IMR-90 (cell line): ENCODE data around the gene LCAT. TPM values are rescaled to one million over a fixed set of nuclear protein-coding genes. Genes with fewer than 3 reads are reported as not detected.

Experiments
- ATAC-seq: fragments of 200-7000 bp; cut with Tn5 transposase; 2 replicates; pipeline ENCODE4 v1.9.1; 2020; ENCODE audit warnings: low read depth, mild to moderate bottlenecking, moderate library complexity
- BruUV-seq: library from RNA; stranded (reverse); fragments of 400-500 nt; replicated peaks from 2 replicates; lab custom pipeline; 2021; lab: Mats Ljungman, UMichigan
- CTCF ChIA-PET: fragments of 300-600 bp; formaldehyde crosslinking; extraction: SDS; loops from one replicate; lab custom pipeline; 2021; ENCODE audit warnings: antibody characterized with exemption; lab: Yijun Ruan, JAX
- POLR2A ChIA-PET: fragments of 300-600 bp; sonication (Branson Sonifier 250); formaldehyde crosslinking; loops from one replicate; lab custom pipeline; 2022; ENCODE audit warnings: antibody characterized with exemption; ENCODE audit not compliant: unreplicated experiment; lab: Charles Lee
- DNase-seq: peaks from one replicate; pipeline ENCODE4 v3.0.0; 2013
- H2AFZ ChIP-seq: replicated peaks from 2 replicates; pipeline ENCODE3; 2013; ENCODE audit warnings: low read length, mild to moderate bottlenecking; ENCODE audit not compliant: poor library complexity
- H2AK5ac ChIP-seq: 2 replicates; pipeline ENCODE4 v1.6.1; 2013; ENCODE audit warnings: low read depth, low read length, inconsistent platforms
- H2AK9ac ChIP-seq: replicated peaks from 2 replicates; pipeline ENCODE3; 2013; ENCODE audit warnings: mild to moderate bottlenecking, low read depth, low read length, moderate library complexity; ENCODE audit not compliant: poor library complexity
- H2BK120ac ChIP-seq: 2 replicates; pipeline ENCODE4 v1.6.1; 2013; ENCODE audit warnings: low read depth, low read length, inconsistent platforms
- H2BK15ac ChIP-seq: 3 replicates; pipeline ENCODE4 v1.6.1; 2013; ENCODE audit warnings: low read depth, low read length, inconsistent platforms
- H2BK20ac ChIP-seq: 2 replicates; pipeline ENCODE4 v1.6.1; 2013; ENCODE audit warnings: low read depth, mild to moderate bottlenecking, inconsistent platforms, low read length, moderate library complexity
- H2BK5ac ChIP-seq: 2 replicates; pipeline ENCODE4 v1.6.1; 2013; ENCODE audit warnings: mild to moderate bottlenecking, low read depth, low read length, inconsistent platforms; ENCODE audit not compliant: poor library complexity, severe bottlenecking
- H3K14ac ChIP-seq: replicated peaks from 2 replicates; pipeline ENCODE4 v1.6.1; 2013; ENCODE audit warnings: low read depth, low read length, inconsistent platforms
- H3K18ac ChIP-seq: 2 replicates; pipeline ENCODE4 v1.6.1; 2013; ENCODE audit warnings: low read depth, low read length, control low read depth
- H3K23ac ChIP-seq: 2 replicates; pipeline ENCODE4 v1.6.1; 2013; ENCODE audit warnings: low read depth, low read length, inconsistent platforms
- H3K27ac ChIP-seq: 2 replicates; pipeline ENCODE4 v1.5.1; 2013; ENCODE audit warnings: mild to moderate bottlenecking, control low read depth, low read length; ENCODE audit not compliant: insufficient read depth
- H3K27me3 ChIP-seq: 2 replicates; pipeline ENCODE4 v1.6.1; 2013; ENCODE audit warnings: low read length; ENCODE audit not compliant: control insufficient read depth, insufficient read depth
- H3K36me3 ChIP-seq: 2 replicates; pipeline ENCODE4 v1.6.1; 2013; ENCODE audit warnings: low read length, mixed read lengths; ENCODE audit not compliant: control insufficient read depth, insufficient read depth
- H3K4ac ChIP-seq: 2 replicates; pipeline ENCODE4 v1.6.1; 2013; ENCODE audit warnings: low read depth, low read length, inconsistent platforms
- H3K4me1 ChIP-seq: 2 replicates; pipeline ENCODE4 v1.6.1; 2013; ENCODE audit warnings: low read length, mixed read lengths; ENCODE audit not compliant: control insufficient read depth, insufficient read depth
- H3K4me2 ChIP-seq: 2 replicates; pipeline ENCODE4 v1.6.1; 2013; ENCODE audit warnings: low read depth, mild to moderate bottlenecking, control low read depth, low read length, moderate library complexity
- H3K4me3 ChIP-seq: 2 replicates; pipeline ENCODE4 v1.5.1; 2013; ENCODE audit warnings: low read depth, mild to moderate bottlenecking, control low read depth, low read length, moderate library complexity; ENCODE audit not compliant: insufficient read depth
- H3K56ac ChIP-seq: 2 replicates; pipeline ENCODE4 v1.6.1; 2013; ENCODE audit warnings: low read length, inconsistent platforms; ENCODE audit not compliant: insufficient read depth; ENCODE audit errors: extremely low read depth
- H3K79me1 ChIP-seq, 2 experiments: 2 replicates each; pipeline ENCODE4 v1.6.1; 2013; ENCODE audit warnings: low read length in 2 of 2, inconsistent platforms in 1 of 2, low read depth in 1 of 2
- H3K9ac ChIP-seq: 2 replicates; pipeline ENCODE4 v1.6.1; 2013; ENCODE audit warnings: low read depth, low read length, control low read depth
- H3K9me1 ChIP-seq: 2 replicates; pipeline ENCODE4 v1.6.1; 2013; ENCODE audit warnings: low read length, inconsistent platforms; ENCODE audit not compliant: insufficient read depth
- H3K9me3 ChIP-seq: 2 replicates; pipeline ENCODE4 v1.6.1; 2013; ENCODE audit warnings: low read length; ENCODE audit not compliant: control insufficient read depth, insufficient read depth
- H4K20me1 ChIP-seq: 2 replicates; pipeline ENCODE4 v1.6.1; 2013; ENCODE audit warnings: low read length, inconsistent platforms; ENCODE audit not compliant: insufficient read depth
- H4K5ac ChIP-seq: 2 replicates; pipeline ENCODE4 v1.6.1; 2013; ENCODE audit warnings: mild to moderate bottlenecking, low read depth, low read length, control low read depth
- H4K8ac ChIP-seq, 2 experiments: 2 replicates each; pipeline ENCODE4 v1.6.1; 2013; ENCODE audit warnings: low read depth in 2 of 2, low read length in 2 of 2, control low read depth in 1 of 2, inconsistent platforms in 1 of 2
- H4K91ac ChIP-seq: 2 replicates; pipeline ENCODE4 v1.6.1; 2013; ENCODE audit warnings: low read depth, low read length, inconsistent platforms; ENCODE audit not compliant: insufficient read depth
- MAFK ChIP-seq: IDR thresholded peaks from 2 replicates; pipeline ENCODE4 v1.6.1; 2012; ENCODE audit warnings: low read depth, low read length, improper control_type of control experiment
- MXI1 ChIP-seq: IDR thresholded peaks from 2 replicates; pipeline ENCODE4 v1.6.1; 2012; ENCODE audit warnings: low read depth, mild to moderate bottlenecking, low read length, moderate library complexity, borderline replicate concordance
- NFE2L2 ChIP-seq: fragments of 150-350 bp; IDR thresholded peaks from 2 replicates; pipeline ENCODE4 v1.6.1; 2016; ENCODE audit warnings: low read depth, mild to moderate bottlenecking, low read length
- POLR2A ChIP-seq: IDR thresholded peaks from 2 replicates; pipeline ENCODE4 v1.6.1; 2012; ENCODE audit warnings: mild to moderate bottlenecking, low read depth, low read length
- RFX5 ChIP-seq: IDR thresholded peaks from 2 replicates; pipeline ENCODE4 v1.8.0; 2012; ENCODE audit warnings: low read depth, mild to moderate bottlenecking, low read length, moderate library complexity
- WGBS, 2 experiments: methylation state at CpG; one replicate each; pipeline versions ENCODE4 v1.1.5 to v1.1.7; 2013; ENCODE audit warnings: missing lambda C conversion rate in 2 of 2; ENCODE audit not compliant: insufficient read length in 1 of 2; ENCODE audit errors: extremely low coverage in 2 of 2; 5-methylcytosine and 5-hydroxymethylcytosine counted together
- dilution Hi-C: fragments of 300-500 bp; cut with HindIII; formaldehyde crosslinking; loops from one replicate; pipeline ENCODE4 v1.14.3; 2018; ENCODE audit warnings: low sequenced_read_pairs; ENCODE audit not compliant: unreplicated experiment
- in situ Hi-C: fragments of 300-500 bp; cut with MboI; formaldehyde crosslinking; loops from 3 replicates; pipeline ENCODE4 v1.14.3; 2019; ENCODE audit warnings: low sequenced_read_pairs, inconsistent platforms, mixed read lengths
- intact Hi-C: fragments of 100-400 bp; cut with micrococcal nuclease; formaldehyde crosslinking; loops from 2 replicates; pipeline ENCODE4 v1.10.0; 2022
- polyA plus RNA-seq, 3 experiments: library from polyadenylated mRNA; depleted of rRNA; stranded (reverse); fragments of >200 nt; gene quantifications; 2 replicates each; pipeline ENCODE4 v1.2.3, GENCODE V29; 2012; ENCODE audit warnings: low replicate concordance in 1 of 3
- total RNA-seq: library from RNA; depleted of rRNA; stranded (reverse); fragments of >200 nt; gene quantifications from 2 replicates; pipeline ENCODE4 v1.2.3, GENCODE V29; 2012

LCAT gene
- total and polyA plus RNA-seq, 2 of the 4 experiments (the other 2 are of a cell fraction): 1.4 to 18.8 TPM

- Histone ChIP-seq H3K9me1 (peaks cover 64% of the 10 kb centered on the region), H2BK20ac (no peak overlapping the region), H3K79me1 (peaks cover 43 to 93% of the 10 kb centered on the region in 2 experiments), H3K9me3 (no peaks in the 10 kb centered on the region), H2BK15ac (no peak overlapping the region), H3K4me1 (peaks cover 53% of the 10 kb centered on the region), H3K27me3 (no peaks in the 10 kb centered on the region), H3K36me3 (peaks cover 57% of the 10 kb centered on the region), H3K14ac (no peak overlapping the region), H4K8ac (no peak overlapping the region; a peak in 1 of 4 replicates), H3K56ac (no peak overlapping the region), H3K23ac (no peak overlapping the region), H2BK5ac (no peak overlapping the region), H3K27ac (no peak overlapping the region), H2AK5ac (no peak overlapping the region), H2AFZ (no peak overlapping the region), H3K4me2 (no peak overlapping the region), H2BK120ac (no peak overlapping the region), H3K9ac (no peak overlapping the region), H3K18ac (no peak overlapping the region), H4K91ac (no peak overlapping the region), H4K5ac (no peak overlapping the region), H4K20me1 (peaks cover 89% of the 10 kb centered on the region), H3K4me3 (no peak overlapping the region), H2AK9ac (peak overlapping the region; percentile 51), H3K4ac (no peak overlapping the region)
- no peak for TF ChIP-seq NFE2L2
- no peak for TF ChIP-seq MXI1
- no peak for TF ChIP-seq RFX5
- TF ChIP-seq POLR2A: no peak
- no peak for TF ChIP-seq MAFK
- POLR2A ChIA-PET: no interaction called here
- in situ Hi-C loops: no loop called here
- no peak for DNase-seq
- 38% methylated on average over 4 of the region's 32 CpGs; no CpG with 5 or more reads in 1 of the 2 experiments for WGBS, 2 experiments
- ATAC-seq: no peak
- CTCF ChIA-PET: interaction anchor here (0.6 kb wide), 1 partner anchor 105 kb away, joined by 3 read pairs; no protein-coding TSS in a partner anchor
- no TSS peak for BruUV-seq
- intact Hi-C loops: loop anchor here (10.0 kb wide), 1 partner anchor 261 kb away; no protein-coding TSS in a partner anchor
- dilution Hi-C loops: no loop called here
Observed at GRCh38 chr16:67963662-67964321, 19.9 kb upstream of the LCAT start.
